ENCODE measurements around the gene TDRD7. TPM values are rescaled to one million over a fixed set of nuclear protein-coding genes. Genes with fewer than 3 reads are reported as not detected.
"Not testable (repeated sequence)": the region's sequence is repeated elsewhere in the genome, so short reads cannot be mapped to it uniquely, and the experiment has no call there.

The TDRD7 gene
- total RNA-seq, 2 experiments from 2014 or later = 10.3 to 15.3 TPM

- no peaks in the 10 kb centered on the region for H3K4me1 Mint-ChIP-seq
- DNase-seq (no peak), ATAC-seq (no peak)
- no peaks in the 10 kb centered on the region for H3K9me3 Mint-ChIP-seq (ENCODE audit: low read depth)
- peaks cover 11% of the 10 kb centered on the region for H3K36me3 Mint-ChIP-seq
- H3K27ac Mint-ChIP-seq = no peak overlapping the region
- CTCF ChIA-PET = no interaction called here
- no peaks in the 10 kb centered on the region for H3K27me3 Mint-ChIP-seq
- H3K4me3 Mint-ChIP-seq = no peak overlapping the region
These were observed 63.2 kb downstream of the TDRD7 start for GRCh38 chr9:97475059-97475458.

GRCh38 chr9:97478301-97478981, 66.5 kb downstream of the TDRD7 start:
- CTCF ChIA-PET = no interaction called here
- Mint-ChIP-seq H3K4me1 (no peaks in the 10 kb centered on the region), H3K4me3 (no peak overlapping the region), H3K27me3 (no peaks in the 10 kb centered on the region), H3K27ac (no peak overlapping the region), H3K9me3 (ENCODE audit: low read depth) (peaks cover 5% of the 10 kb centered on the region), H3K36me3 (peaks cover 23% of the 10 kb centered on the region)
- ATAC-seq (no peak), DNase-seq (no peak)

GRCh38 chr9:97479496-97480159, 67.7 kb downstream of the TDRD7 start:
- no peaks in the 10 kb centered on the region for H3K27me3 Mint-ChIP-seq
- ATAC-seq = no peak
- CTCF ChIA-PET = interaction anchor here (2.3 to 2.6 kb wide), 2 partner anchors 10 to 119 kb away, joined by 10 to 11 read pairs; no protein-coding TSS in a partner anchor
- H3K4me3 Mint-ChIP-seq = no peak overlapping the region
- peaks cover 28% of the 10 kb centered on the region for H3K36me3 Mint-ChIP-seq
- DNase-seq = no peak
- H3K27ac Mint-ChIP-seq = no peak overlapping the region
- H3K4me1 Mint-ChIP-seq = no peaks in the 10 kb centered on the region
- H3K9me3 Mint-ChIP-seq (ENCODE audit: low read depth) = peaks cover 5% of the 10 kb centered on the region

GRCh38 chr9:97480174-97480573, 68.3 kb downstream of the TDRD7 start:
- H3K9me3 Mint-ChIP-seq (ENCODE audit: low read depth) = peaks cover 5% of the 10 kb centered on the region
- H3K4me1 Mint-ChIP-seq = no peaks in the 10 kb centered on the region
- CTCF ChIA-PET = interaction anchor here (2.3 to 2.6 kb wide), 2 partner anchors 11 to 118 kb away, joined by 10 to 11 read pairs; no protein-coding TSS in a partner anchor
- ATAC-seq (no peak), DNase-seq (no peak)
- H3K4me3 Mint-ChIP-seq = no peak overlapping the region
- H3K27me3 Mint-ChIP-seq = no peaks in the 10 kb centered on the region
- no peak overlapping the region for H3K27ac Mint-ChIP-seq
- H3K36me3 Mint-ChIP-seq = peaks cover 26% of the 10 kb centered on the region

- no peaks in the 10 kb centered on the region for H3K4me1 Mint-ChIP-seq
- ATAC-seq = no peak
- H3K27ac Mint-ChIP-seq = no peak overlapping the region
- no peak overlapping the region for H3K4me3 Mint-ChIP-seq
- H3K36me3 Mint-ChIP-seq = peaks cover 26% of the 10 kb centered on the region
- CTCF ChIA-PET = interaction anchor here (1.3 to 2.6 kb wide), 3 partner anchors 9 to 118 kb away, joined by 3 to 11 read pairs (median 10); no protein-coding TSS in a partner anchor
- no peak for DNase-seq
- H3K27me3 Mint-ChIP-seq = no peaks in the 10 kb centered on the region
- H3K9me3 Mint-ChIP-seq (ENCODE audit: low read depth) = peaks cover 5% of the 10 kb centered on the region
These were observed 68.9 kb downstream of the TDRD7 start for GRCh38 chr9:97480749-97481148.

- no peak overlapping the region for H3K27ac Mint-ChIP-seq
- no peaks in the 10 kb centered on the region for H3K27me3 Mint-ChIP-seq
- no peaks in the 10 kb centered on the region for H3K4me1 Mint-ChIP-seq
- H3K36me3 Mint-ChIP-seq = peaks cover 46% of the 10 kb centered on the region
- DNase-seq = no peak
- peaks cover 12% of the 10 kb centered on the region for H3K9me3 Mint-ChIP-seq (ENCODE audit: low read depth)
- CTCF ChIA-PET = interaction anchor here (1.1 to 1.9 kb wide), 4 partner anchors 15 to 114 kb away, joined by 3 to 6 read pairs (median 4); partner anchors contain the start of gene TMOD1
- no peak for ATAC-seq
- no peak overlapping the region for H3K4me3 Mint-ChIP-seq
These were observed 72.2 kb downstream of the TDRD7 start for GRCh38 chr9:97484134-97484533.

- Mint-ChIP-seq H3K4me3 (no peak overlapping the region), H3K27me3 (no peaks in the 10 kb centered on the region), H3K4me1 (no peaks in the 10 kb centered on the region), H3K36me3 (peaks cover 58% of the 10 kb centered on the region), H3K9me3 (ENCODE audit: low read depth) (peaks cover 16% of the 10 kb centered on the region), H3K27ac (no peak overlapping the region)
- CTCF ChIA-PET = interaction anchor here (0.7 to 1.9 kb wide), 4 partner anchors 9 to 125 kb away, joined by 3 to 4 read pairs (median 4); no protein-coding TSS in a partner anchor
- DNase-seq = no peak
- no peak for ATAC-seq
These were observed 75.2 kb downstream of the TDRD7 start for GRCh38 chr9:97487107-97487506.

- Mint-ChIP-seq H3K36me3 (peaks cover 55% of the 10 kb centered on the region), H3K4me1 (no peaks in the 10 kb centered on the region), H3K9me3 (ENCODE audit: low read depth) (peaks cover 14% of the 10 kb centered on the region), H3K27me3 (no peaks in the 10 kb centered on the region), H3K27ac (no peak overlapping the region), H3K4me3 (no peak overlapping the region)
- DNase-seq (no peak), ATAC-seq (no peak)
- CTCF ChIA-PET = interaction anchor here (1.4 to 1.9 kb wide), 2 partner anchors 8 to 111 kb away, joined by 4 read pairs; no protein-coding TSS in a partner anchor
These were observed 76.0 kb downstream of the TDRD7 start for GRCh38 chr9:97487861-97488260.

GRCh38 chr9:97491216-97491999, 79.5 kb downstream of the TDRD7 start:
- peaks cover 11% of the 10 kb centered on the region for H3K9me3 Mint-ChIP-seq (ENCODE audit: low read depth)
- ATAC-seq (no peak), DNase-seq (no peak)
- no peak overlapping the region for H3K27ac Mint-ChIP-seq
- CTCF ChIA-PET = interaction anchor here (1.0 kb wide), 1 partner anchor 22 kb away, joined by 3 read pairs; no protein-coding TSS in a partner anchor
- H3K4me3 Mint-ChIP-seq = no peak overlapping the region
- H3K4me1 Mint-ChIP-seq = no peaks in the 10 kb centered on the region
- H3K27me3 Mint-ChIP-seq = no peaks in the 10 kb centered on the region
- H3K36me3 Mint-ChIP-seq = peaks cover 50% of the 10 kb centered on the region

- Mint-ChIP-seq H3K36me3 (peaks cover 11% of the 10 kb centered on the region), H3K4me1 (peaks cover 13% of the 10 kb centered on the region), H3K27me3 (peaks cover 27% of the 10 kb centered on the region)
- H3K4me3 Mint-ChIP-seq; ATAC-seq; H3K9me3 Mint-ChIP-seq (ENCODE audit: low read depth); DNase-seq; H3K27ac Mint-ChIP-seq: not testable (repeated sequence)
- CTCF ChIA-PET = interaction anchor here (1.7 kb wide), 1 partner anchor 101 kb away, joined by 6 read pairs; no protein-coding TSS in a partner anchor
These were observed 85.9 kb downstream of the TDRD7 start for GRCh38 chr9:97497558-97498375.

GRCh38 chr9:97498846-97499245, 87.0 kb downstream of the TDRD7 start:
- ATAC-seq; H3K36me3 Mint-ChIP-seq; H3K9me3 Mint-ChIP-seq (ENCODE audit: low read depth); H3K27ac Mint-ChIP-seq; DNase-seq; H3K4me3 Mint-ChIP-seq; CTCF ChIA-PET: not testable (repeated sequence)
- H3K4me1 Mint-ChIP-seq = peaks cover 18% of the 10 kb centered on the region
- peaks cover 38% of the 10 kb centered on the region for H3K27me3 Mint-ChIP-seq

- Mint-ChIP-seq H3K27me3 (peaks cover 50% of the 10 kb centered on the region), H3K9me3 (ENCODE audit: low read depth) (no peaks in the 10 kb centered on the region), H3K36me3 (peaks cover 8% of the 10 kb centered on the region), H3K4me3 (peak overlapping the region; percentile 19), H3K27ac (no peak overlapping the region), H3K4me1 (peaks cover 18% of the 10 kb centered on the region)
- CTCF ChIA-PET = interaction anchor here (0.7 to 3.0 kb wide), 7 partner anchors 30 to 221 kb away, joined by 3 to 30 read pairs (median 4); no protein-coding TSS in a partner anchor
- DNase-seq (no peak), ATAC-seq (no peak)
These were observed 88.4 kb downstream of the TDRD7 start for GRCh38 chr9:97500263-97500662.
